ENCODE results near the gene CYP4Z1.
"Not testable (repeated sequence)": the region's sequence is repeated elsewhere in the genome, so short reads cannot be mapped to it uniquely, and the experiment has no call there.

CYP4Z1 gene

GRCh38 chr1:47128854-47129253 lies 61.8 kb downstream of the CYP4Z1 start:
- DNase-seq = not testable (repeated sequence)

- DNase-seq = not testable (repeated sequence)
Observed at GRCh38 chr1:47129489-47130230, 62.6 kb downstream of the CYP4Z1 start.

DNA sequence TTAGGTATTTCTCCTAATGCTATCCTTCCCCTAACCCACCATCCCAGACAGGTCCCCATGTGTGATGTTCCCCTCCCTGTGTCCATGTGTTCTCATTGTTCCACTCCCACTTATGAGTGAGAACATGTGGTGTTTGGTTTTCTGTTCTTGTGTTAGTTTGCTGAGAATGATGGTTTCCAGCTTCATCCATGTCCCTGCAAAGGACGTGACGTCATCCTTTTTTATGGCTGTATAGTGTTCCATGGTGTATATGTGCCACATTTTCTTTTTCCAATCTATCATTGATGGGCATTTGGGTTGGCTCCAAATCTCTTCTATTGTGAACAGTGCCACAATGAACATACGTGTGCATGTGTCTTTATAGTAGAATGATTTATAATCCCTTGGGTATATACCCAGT lies 65.6 kb downstream of the CYP4Z1 start:
- DNase-seq = not testable (repeated sequence)

DNA sequence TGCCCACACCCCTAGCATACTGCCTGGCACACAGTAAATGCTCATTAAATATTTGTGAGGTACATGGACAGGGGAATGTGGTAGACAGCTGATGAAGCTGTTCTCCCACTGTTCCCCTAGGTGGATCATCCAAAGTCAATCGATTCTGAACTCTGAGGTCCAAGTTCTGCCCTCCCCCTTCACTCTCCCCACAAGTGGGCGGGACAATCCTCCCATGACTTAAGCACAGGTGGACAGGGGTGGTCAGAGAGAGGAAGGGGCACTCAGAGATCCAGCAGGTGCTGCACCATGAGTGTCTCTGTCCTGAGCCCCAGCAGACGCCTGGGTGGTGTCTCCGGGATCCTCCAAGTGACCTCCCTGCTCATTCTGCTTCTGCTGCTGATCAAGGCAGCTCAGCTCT lies 70.2 kb downstream of the CYP4Z1 start, which contains the start of gene CYP4A22:
Gene CYP4A22, plus strand, starts transcription at position 244 of the 400 bp plus-strand sequence. Its CDS starts 45 bp downstream, at position 289.
- no peak for DNase-seq

GRCh38 chr1:47137925-47138615 lies 71.0 kb downstream of the CYP4Z1 start:
- no peak for DNase-seq

DNA sequence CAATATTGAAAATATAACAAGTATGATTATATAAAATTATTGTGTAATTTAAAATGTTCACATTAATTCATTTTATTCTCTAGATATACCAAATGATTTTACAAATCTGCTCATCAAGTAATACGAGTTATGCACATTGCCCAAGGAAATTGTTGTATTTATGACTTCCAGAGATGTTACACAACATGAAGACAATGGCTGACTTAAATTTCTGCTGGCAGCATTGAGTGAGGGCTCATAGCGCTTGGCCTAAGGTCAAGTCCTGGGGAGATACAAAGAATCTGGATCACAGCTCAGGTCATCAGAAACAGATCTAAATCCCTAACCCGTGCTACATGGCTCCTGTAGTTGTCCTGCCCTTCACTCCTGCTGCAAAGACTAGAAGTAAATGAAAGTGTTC lies 73.3 kb downstream of the CYP4Z1 start:
- not testable (repeated sequence) for DNase-seq

- DNase-seq = not testable (repeated sequence)
Observed at GRCh38 chr1:47143654-47144053, 76.6 kb downstream of the CYP4Z1 start.

- not testable (repeated sequence) for DNase-seq
Observed at GRCh38 chr1:47146495-47146894, 79.5 kb downstream of the CYP4Z1 start.

DNA sequence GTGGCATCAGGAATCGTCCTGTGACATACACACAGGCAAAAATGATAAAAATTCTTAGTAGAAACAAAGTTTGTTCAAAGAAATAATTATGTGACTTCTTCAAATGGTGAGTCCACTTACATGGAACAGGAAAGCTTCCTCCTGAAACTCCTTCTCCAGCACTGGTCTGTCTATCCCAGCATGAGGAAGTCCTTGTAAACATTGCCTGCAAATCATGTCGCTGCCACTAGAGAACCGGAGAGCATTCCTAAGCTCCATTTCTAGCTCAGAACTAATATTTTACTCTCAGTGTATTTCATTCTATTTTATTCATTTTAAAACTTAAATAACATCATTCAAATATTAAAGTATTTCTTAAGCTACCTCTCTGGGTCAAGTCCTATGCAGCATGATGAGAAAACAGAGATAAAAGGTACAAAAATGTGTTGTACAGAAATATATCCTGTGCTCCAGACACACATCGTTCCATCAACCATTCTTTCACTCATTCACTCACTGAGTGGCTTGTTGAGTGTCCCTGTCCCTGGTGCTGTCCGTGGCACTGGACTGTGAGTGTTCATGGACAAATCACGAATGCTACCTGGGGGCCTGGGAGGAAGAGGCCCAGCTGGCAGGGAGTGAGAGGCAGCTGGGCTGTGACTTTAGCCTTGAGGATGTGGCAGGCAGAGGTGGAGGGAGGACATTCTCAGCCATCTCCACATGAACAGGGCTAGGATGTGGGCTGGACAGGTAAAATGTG lies 80.2 kb downstream of the CYP4Z1 start:
- DNase-seq = no peak

DNA sequence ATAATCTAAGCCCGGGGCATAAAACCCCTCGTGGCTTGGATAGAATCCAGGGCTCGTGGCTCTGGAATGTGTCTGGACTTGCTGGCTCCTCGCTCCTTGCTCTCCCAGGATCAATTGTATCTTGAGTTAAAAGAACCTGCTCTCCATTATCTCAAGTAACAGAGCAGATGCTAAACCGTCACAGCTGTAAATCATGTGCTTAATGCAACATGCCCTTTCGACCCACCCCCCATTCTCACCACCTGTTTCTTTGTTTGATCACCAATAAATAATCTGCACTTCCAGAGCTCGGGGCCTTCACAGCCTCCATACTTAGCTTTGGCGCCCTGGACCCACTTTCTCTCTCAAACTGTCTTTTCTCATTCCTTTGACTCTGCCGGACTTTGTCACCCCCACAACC lies 82.1 kb downstream of the CYP4Z1 start:
- peak; percentile 72 for DNase-seq

- not testable (repeated sequence) for DNase-seq
Observed at GRCh38 chr1:47156457-47156856, 89.4 kb downstream of the CYP4Z1 start.

DNA sequence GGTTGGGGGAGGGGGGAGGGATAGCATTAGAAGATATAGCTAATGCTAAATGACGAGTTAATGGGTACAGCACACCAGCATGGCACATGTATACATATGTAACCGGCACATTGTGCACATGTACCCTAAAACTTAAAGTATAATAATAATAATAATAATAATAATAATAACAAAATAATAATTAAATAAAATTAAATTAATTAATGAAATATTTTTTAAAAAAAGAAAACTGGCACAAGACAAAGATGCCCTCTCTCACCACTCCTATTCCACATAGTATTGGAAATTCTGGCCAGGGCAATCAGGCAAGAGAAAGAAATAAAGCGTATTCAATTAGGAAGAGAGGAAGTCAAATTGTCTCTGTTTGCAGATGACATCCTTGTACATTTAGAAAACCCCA lies 90.9 kb downstream of the CYP4Z1 start:
- not testable (repeated sequence) for DNase-seq

GRCh38 chr1:47160716-47161115 lies 93.7 kb downstream of the CYP4Z1 start:
- no peak for DNase-seq

DNA sequence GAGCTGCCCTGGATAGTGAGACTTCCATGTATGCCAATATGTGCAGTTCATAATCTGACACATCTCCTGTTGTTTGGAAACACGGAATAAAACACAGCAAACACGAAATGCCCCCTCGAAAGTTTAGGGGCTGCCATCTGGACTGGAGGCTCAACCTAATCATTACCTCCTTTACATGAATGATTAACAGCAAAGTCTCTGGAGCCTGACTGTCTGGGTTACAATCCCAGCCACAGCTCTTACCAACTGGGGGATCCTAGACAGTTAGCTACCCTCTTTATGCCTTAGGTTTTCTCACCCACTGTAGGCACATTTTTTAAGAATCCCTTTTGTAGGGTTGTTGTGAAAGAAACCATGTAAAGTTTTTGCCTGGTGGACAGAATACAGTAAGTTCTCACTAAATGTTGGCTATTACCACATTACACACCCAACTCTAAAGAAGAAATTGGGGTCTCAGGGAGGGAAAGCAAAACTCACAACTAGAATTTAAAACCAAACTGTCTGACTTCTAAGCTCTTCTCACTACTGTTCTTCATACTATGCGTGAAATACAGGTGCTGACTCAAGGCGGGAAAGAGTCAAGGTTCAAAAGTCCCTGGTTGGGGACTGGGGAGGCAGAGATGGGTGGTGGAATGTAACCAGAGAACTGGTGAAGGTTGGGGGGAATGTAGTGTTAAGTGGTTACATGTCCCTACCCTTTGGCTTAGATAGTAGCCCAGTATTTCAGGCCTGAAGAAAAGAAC lies 94.4 kb downstream of the CYP4Z1 start:
- no peak for DNase-seq

DNA sequence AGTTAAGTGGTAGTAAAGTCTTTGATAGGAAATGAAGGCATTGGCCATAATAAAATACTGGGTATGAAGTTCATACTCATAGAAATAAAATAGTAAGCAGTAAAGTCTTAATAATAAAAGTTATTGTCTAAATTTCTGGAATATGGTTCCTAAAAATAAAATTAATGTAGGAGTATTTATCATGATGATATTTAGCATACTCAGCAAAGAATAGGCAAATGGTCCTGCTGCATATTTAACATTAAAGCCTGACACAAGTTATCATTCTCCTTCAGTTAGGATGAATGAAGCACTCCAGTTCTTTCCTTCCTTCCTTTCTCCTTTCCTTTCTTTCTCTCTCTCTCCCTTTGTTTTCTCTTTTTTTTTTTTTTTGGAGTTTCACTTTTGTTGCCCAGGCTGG lies 97.5 kb downstream of the CYP4Z1 start:
- no peak for DNase-seq
